ENCODE measurements around the gene FAM161B. TPM values are rescaled to one million over a fixed set of nuclear protein-coding genes. Genes with fewer than 3 reads are reported as not detected.

The FAM161B gene
- total and polyA plus RNA-seq, 8 donors, result 3.0 to 14.2 (median 13.2) TPM

- Histone ChIP-seq H3K36me3 (peaks cover 0 to 81% of the 10 kb centered on the region in 2 donors), H3K4me1 (no peaks in the 10 kb centered on the region), H3K27ac (no peak overlapping the region), H3K9me3 (no peaks in the 10 kb centered on the region), H3K27me3 (no peaks in the 10 kb centered on the region), H3K4me3 (no peak overlapping the region)
- no peak for DNase-seq
- intact Hi-C loops (cut with DNase I), result no loop called here
- ATAC-seq, result no peak
- TF ChIP-seq CTCF (IDR thresholded peaks at IDR 0.05), result no peak
Measured at GRCh38 chr14:73965216-73965615, 15.3 kb upstream of the FAM161B start.

GRCh38 chr14:73961192-73961591, 11.3 kb upstream of the FAM161B start:
- H3K36me3 ChIP-seq, result peaks cover 0 to 85% of the 10 kb centered on the region in 2 donors
- intact Hi-C loops (cut with DNase I), result no loop called here
- no peak for ATAC-seq
- no peaks in the 10 kb centered on the region for H3K27me3 ChIP-seq
- DNase-seq, result no peak
- no peak overlapping the region for H3K4me3 ChIP-seq
- no peak overlapping the region for H3K27ac ChIP-seq
- no peaks in the 10 kb centered on the region for H3K4me1 ChIP-seq
- no peak for TF ChIP-seq CTCF (IDR thresholded peaks at IDR 0.05)
- H3K9me3 ChIP-seq, result no peaks in the 10 kb centered on the region

- Histone ChIP-seq H3K27ac (no peak overlapping the region), H3K4me1 (no peaks in the 10 kb centered on the region), H3K9me3 (no peaks in the 10 kb centered on the region), H3K36me3 (peaks cover 0 to 98% of the 10 kb centered on the region in 2 donors), H3K4me3 (no peak overlapping the region), H3K27me3 (no peaks in the 10 kb centered on the region)
- ATAC-seq (no peak), DNase-seq (no peak)
- intact Hi-C loops (cut with DNase I), result no loop called here
- no peak for TF ChIP-seq CTCF (IDR thresholded peaks at IDR 0.05)
Measured at GRCh38 chr14:73958591-73958990, 8.7 kb upstream of the FAM161B start.

- Histone ChIP-seq H3K4me1 (peaks cover 5 to 6% of the 10 kb centered on the region in 2 donors), H3K4me3 (no peak overlapping the region), H3K9me3 (no peaks in the 10 kb centered on the region), H3K36me3 (peaks cover 0 to 72% of the 10 kb centered on the region in 2 donors), H3K27ac (no peak overlapping the region), H3K27me3 (no peaks in the 10 kb centered on the region)
- no peak for TF ChIP-seq CTCF (IDR thresholded peaks at IDR 0.05)
- no peak for ATAC-seq
- intact Hi-C loops (cut with DNase I), result no loop called here
- no peak for DNase-seq
Measured at GRCh38 chr14:73955674-73956073, 5.8 kb upstream of the FAM161B start.

- peaks cover 0 to 53% of the 10 kb centered on the region in 2 donors for H3K36me3 ChIP-seq
Measured at GRCh38 chr14:73953731-73954130, 3.8 kb upstream of the FAM161B start.

More at GRCh38 chr14:73953731-73954130, 3.8 kb upstream of the FAM161B start:
- no peak overlapping the region for H3K27ac ChIP-seq
- H3K4me3 ChIP-seq, result no peak overlapping the region
- no peak for TF ChIP-seq CTCF (IDR thresholded peaks at IDR 0.05)
- no peaks in the 10 kb centered on the region for H3K9me3 ChIP-seq
- ATAC-seq, result no peak
- peaks cover 5 to 13% of the 10 kb centered on the region in 2 donors for H3K4me1 ChIP-seq
- intact Hi-C loops (cut with DNase I), result no loop called here
- no peaks in the 10 kb centered on the region for H3K27me3 ChIP-seq
- no peak for DNase-seq
